ENCODE data around the gene TRIM13. TPM values are rescaled to one million over a fixed set of nuclear protein-coding genes. Genes with fewer than 3 reads are reported as not detected.

TRIM13 gene
- total RNA-seq, 3 donors from 2014 or later, result 16.0 to 28.8 (median 22.9) TPM

DNA sequence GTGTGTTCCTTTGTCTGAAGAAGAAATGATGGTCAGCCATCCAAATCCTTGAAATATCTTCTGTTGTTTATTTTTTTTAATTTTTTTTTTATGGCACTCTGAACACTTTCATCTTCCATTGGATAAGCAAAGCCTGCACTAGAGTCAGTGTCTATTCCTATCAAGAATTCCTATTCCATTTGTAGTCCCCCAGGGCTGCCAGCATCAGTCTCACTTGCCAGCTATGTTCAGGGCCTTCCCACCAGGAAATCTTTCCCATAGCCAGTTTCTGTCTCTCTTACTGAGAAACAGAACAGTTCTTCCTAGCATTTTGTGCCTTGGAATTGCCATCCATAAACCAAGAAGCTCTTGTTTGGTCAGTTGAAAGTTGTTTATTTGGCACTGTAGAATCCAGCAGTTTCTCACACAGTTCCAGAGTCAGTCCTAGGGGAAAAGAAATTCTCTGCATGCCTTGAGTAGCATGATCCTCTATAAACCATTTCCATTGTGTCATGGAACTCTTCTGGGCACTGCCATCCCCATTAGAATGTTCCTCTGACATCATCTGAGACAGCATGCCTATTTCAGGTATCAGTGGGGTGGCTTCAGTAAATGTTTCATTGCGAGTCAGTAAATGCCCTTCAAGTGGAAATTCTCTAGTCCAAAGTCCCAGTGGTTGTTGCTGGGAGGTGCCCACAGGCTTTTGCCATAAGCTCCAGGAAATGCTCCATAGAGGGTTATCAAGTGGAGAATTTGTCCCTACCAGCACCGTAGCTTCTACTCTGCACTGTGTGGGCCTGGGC is 42.0 kb upstream of the TRIM13 start:
- intact Hi-C loops (cut with DNase I; ENCODE audit: low total_unique reads), result no loop called here
- Histone ChIP-seq H3K4me3 (no peak overlapping the region), H3K27me3 (no peaks in the 10 kb centered on the region), H3K9me3 (peaks cover 4 to 7% of the 10 kb centered on the region in 2 donors), H3K4me1 (no peaks in the 10 kb centered on the region), H3K36me3 (no peaks in the 10 kb centered on the region), H3K27ac (no peak overlapping the region)
- DNase-seq (ENCODE audit: low spot score in 2 of 2), result no peak
- TF ChIP-seq POLR2AphosphoS5 (IDR thresholded peaks at IDR 0.05) (no peak), POLR2A (IDR thresholded peaks at IDR 0.05) (no peak)
- TF ChIP-seq, protein P1, sequence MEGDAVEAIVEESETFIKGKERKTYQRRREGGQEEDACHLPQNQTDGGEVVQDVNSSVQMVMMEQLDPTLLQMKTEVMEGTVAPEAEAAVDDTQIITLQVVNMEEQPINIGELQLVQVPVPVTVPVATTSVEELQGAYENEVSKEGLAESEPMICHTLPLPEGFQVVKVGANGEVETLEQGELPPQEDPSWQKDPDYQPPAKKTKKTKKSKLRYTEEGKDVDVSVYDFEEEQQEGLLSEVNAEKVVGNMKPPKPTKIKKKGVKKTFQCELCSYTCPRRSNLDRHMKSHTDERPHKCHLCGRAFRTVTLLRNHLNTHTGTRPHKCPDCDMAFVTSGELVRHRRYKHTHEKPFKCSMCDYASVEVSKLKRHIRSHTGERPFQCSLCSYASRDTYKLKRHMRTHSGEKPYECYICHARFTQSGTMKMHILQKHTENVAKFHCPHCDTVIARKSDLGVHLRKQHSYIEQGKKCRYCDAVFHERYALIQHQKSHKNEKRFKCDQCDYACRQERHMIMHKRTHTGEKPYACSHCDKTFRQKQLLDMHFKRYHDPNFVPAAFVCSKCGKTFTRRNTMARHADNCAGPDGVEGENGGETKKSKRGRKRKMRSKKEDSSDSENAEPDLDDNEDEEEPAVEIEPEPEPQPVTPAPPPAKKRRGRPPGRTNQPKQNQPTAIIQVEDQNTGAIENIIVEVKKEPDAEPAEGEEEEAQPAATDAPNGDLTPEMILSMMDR (IDR thresholded peaks at IDR 0.05), result no peak

DNA sequence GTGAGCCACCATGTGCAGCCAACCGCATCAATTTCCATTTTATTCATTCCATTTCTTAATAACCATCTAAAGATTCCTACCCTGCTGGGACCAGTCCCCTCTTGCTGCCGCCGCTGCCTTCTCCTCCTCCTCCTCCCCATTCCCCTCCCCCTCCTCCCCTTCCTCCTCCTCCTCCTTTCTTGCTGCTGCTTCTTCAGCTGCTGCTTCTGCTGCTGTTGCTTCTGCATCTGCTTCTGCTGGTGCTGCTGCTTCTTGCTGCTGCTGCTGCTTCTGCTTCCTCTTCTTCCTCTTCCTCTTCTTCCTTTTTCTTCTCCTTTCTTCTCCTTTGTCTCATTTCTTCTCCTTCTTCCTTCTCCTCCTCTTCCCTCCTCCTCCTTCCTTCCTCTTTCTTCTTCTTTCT is 40.7 kb upstream of the TRIM13 start:
- no peak for TF ChIP-seq POLR2A (IDR thresholded peaks at IDR 0.05)
- TF ChIP-seq POLR2AphosphoS5 (IDR thresholded peaks at IDR 0.05), result no peak
- TF ChIP-seq, protein P1 (IDR thresholded peaks at IDR 0.05), result no peak
- Histone ChIP-seq H3K36me3 (no peaks in the 10 kb centered on the region), H3K27ac (no peak overlapping the region), H3K4me3 (no peak overlapping the region), H3K4me1 (no peaks in the 10 kb centered on the region), H3K9me3 (peaks cover 4 to 7% of the 10 kb centered on the region in 2 donors), H3K27me3 (no peaks in the 10 kb centered on the region)
- intact Hi-C loops (cut with DNase I; ENCODE audit: low total_unique reads), result no loop called here
- DNase-seq (ENCODE audit: low spot score in 2 of 2), result no peak

DNA sequence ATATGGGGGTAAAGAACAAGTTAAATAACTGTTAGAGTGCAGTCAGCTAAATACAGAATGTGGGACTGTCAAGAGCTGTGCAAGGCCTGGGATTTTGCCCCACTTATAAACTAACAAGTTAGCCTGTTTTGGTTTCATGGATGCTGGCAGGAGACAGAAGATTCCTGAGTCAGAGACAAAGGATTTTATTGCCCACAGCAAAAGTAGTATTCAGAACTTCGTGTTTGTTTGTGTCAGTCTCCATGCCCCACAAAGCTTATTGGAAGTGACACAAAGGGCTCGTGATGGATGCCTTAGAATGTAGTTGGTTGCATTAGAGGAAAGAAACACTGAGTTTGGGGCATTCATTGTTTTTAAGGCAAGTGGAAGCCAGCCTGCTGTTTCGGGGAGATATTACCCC is 38.5 kb upstream of the TRIM13 start:
- H3K4me3 ChIP-seq, result no peak overlapping the region
- H3K27me3 ChIP-seq, result no peaks in the 10 kb centered on the region
- TF ChIP-seq POLR2A (IDR thresholded peaks at IDR 0.05) (no peak), POLR2AphosphoS5 (IDR thresholded peaks at IDR 0.05) (no peak)
- no peaks in the 10 kb centered on the region for H3K4me1 ChIP-seq
- H3K27ac ChIP-seq, result no peak overlapping the region
- DNase-seq (ENCODE audit: low spot score in 2 of 2), result no peak
- H3K9me3 ChIP-seq, result peaks cover 4 to 12% of the 10 kb centered on the region in 2 donors
- H3K36me3 ChIP-seq, result no peaks in the 10 kb centered on the region
- intact Hi-C loops (cut with DNase I; ENCODE audit: low total_unique reads), result no loop called here

GRCh38 chr13:49967456-49967855 is 29.4 kb upstream of the TRIM13 start:
- Histone ChIP-seq H3K27me3 (no peaks in the 10 kb centered on the region), H3K4me3 (no peak overlapping the region), H3K36me3 (no peaks in the 10 kb centered on the region), H3K4me1 (no peaks in the 10 kb centered on the region), H3K27ac (no peak overlapping the region), H3K9me3 (peaks cover 8 to 13% of the 10 kb centered on the region in 2 donors)
- intact Hi-C loops (cut with DNase I; ENCODE audit: low total_unique reads), result no loop called here
- no peak for TF ChIP-seq POLR2A (IDR thresholded peaks at IDR 0.05)
- DNase-seq (ENCODE audit: low spot score in 2 of 2), result no peak

- H3K9me3 ChIP-seq, result no peaks in the 10 kb centered on the region
- H3K4me3 ChIP-seq, result no peak overlapping the region
- no peak for DNase-seq (ENCODE audit: low spot score in 2 of 2)
- H3K36me3 ChIP-seq, result no peaks in the 10 kb centered on the region
- H3K4me1 ChIP-seq, result no peaks in the 10 kb centered on the region
- TF ChIP-seq, protein P1 (IDR thresholded peaks at IDR 0.05), result no peak
- TF ChIP-seq POLR2AphosphoS5 (IDR thresholded peaks at IDR 0.05) (no peak), POLR2A (IDR thresholded peaks at IDR 0.05) (no peak)
- intact Hi-C loops (cut with DNase I; ENCODE audit: low total_unique reads), result no loop called here
- no peak overlapping the region for H3K27ac ChIP-seq
- H3K27me3 ChIP-seq, result no peaks in the 10 kb centered on the region
These were observed 24.1 kb upstream of the TRIM13 start for GRCh38 chr13:49972709-49973108.

DNA sequence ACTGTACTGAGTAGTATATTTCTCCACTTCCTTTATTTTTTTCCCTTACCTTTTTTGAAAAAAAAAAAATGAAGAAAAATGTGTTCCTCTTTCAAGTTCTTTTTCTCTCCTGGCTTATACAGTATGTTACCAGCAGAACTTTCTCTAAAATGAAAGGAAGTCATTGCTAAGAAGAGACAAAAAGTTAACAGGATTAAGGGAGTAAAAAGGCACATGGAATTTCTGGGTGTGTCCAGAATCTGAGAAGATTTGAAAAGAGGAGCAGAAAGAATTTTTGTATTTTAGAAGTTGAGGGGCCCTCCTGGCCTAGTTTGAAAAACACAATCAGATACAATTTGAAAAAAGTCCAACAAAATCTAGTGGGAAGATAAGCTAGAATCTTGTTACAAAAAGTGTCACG is 21.0 kb upstream of the TRIM13 start:
- intact Hi-C loops (cut with DNase I; ENCODE audit: low total_unique reads), result no loop called here
- TF ChIP-seq, protein P1 (IDR thresholded peaks at IDR 0.05), result no peak
- TF ChIP-seq POLR2AphosphoS5 (IDR thresholded peaks at IDR 0.05) (no peak), POLR2A (IDR thresholded peaks at IDR 0.05) (no peak)
- H3K27ac ChIP-seq, result no peak overlapping the region
- H3K9me3 ChIP-seq, result no peaks in the 10 kb centered on the region
- H3K4me1 ChIP-seq, result no peaks in the 10 kb centered on the region
- H3K27me3 ChIP-seq, result no peaks in the 10 kb centered on the region
- DNase-seq (ENCODE audit: low spot score in 2 of 2), result no peak
- H3K4me3 ChIP-seq, result no peak overlapping the region
- no peaks in the 10 kb centered on the region for H3K36me3 ChIP-seq
